ENCODE data around the gene SOX11. TPM values are rescaled to one million over a fixed set of nuclear protein-coding genes. Genes with fewer than 3 reads are reported as not detected.
"Not testable (repeated sequence)": the region's sequence is repeated elsewhere in the genome, so short reads cannot be mapped to it uniquely, and the experiment has no call there.

SOX11 gene
- total RNA-seq (under 1 TPM in 1 of 7 donors, not detected in 6; 0.03 TPM), polyA plus RNA-seq (under 1 TPM in 1 of 2 donors, not detected in 1; 0.01 TPM)
- long read RNA-seq, donor 1: 0 reads
- long read RNA-seq, donor 2, full-length matches to known transcripts: 50 of 50 reads
- long read RNA-seq, donor 2, partial matches to known transcripts: 0 of 50 reads
- long read RNA-seq, donor 2, other reads (novel, unspliced or antisense): 0 of 50 reads
- long read RNA-seq, donor 3: 0 reads

GRCh38 chr2:5691985-5692529 lies at the start of gene SOX11:
Gene SOX11, plus strand, starts transcription at chr2:5692384. Its CDS starts 338 bp downstream, at chr2:5692722.
- Histone ChIP-seq H3K27ac (no peak within 1 kb of the TSS), H3K4me1 (ENCODE audit: insufficient read depth) (peaks cover 7% of the 10 kb centered on the region)
- intact Hi-C loops (cut with DNase I): no loop called here

GRCh38 chr2:5652734-5653133 lies 39.5 kb upstream of the SOX11 start:
- H3K27ac ChIP-seq; DNase-seq; H3K4me3 ChIP-seq; intact Hi-C loops (cut with DNase I); H3K9me3 ChIP-seq; H3K36me3 ChIP-seq; H3K27me3 ChIP-seq; H3K4me1 ChIP-seq (ENCODE audit: insufficient read depth): not testable (repeated sequence)
- WGBS, 3 donors: 64 to 79% (median 67%) methylated on average over 2 of the region's 2 CpGs

More at GRCh38 chr2:5691985-5692529, at the start of gene SOX11:
- H3K27me3 ChIP-seq: no peaks in the 10 kb centered on the region
- no peak within 1 kb of the TSS for H3K4me3 ChIP-seq
- no peak for DNase-seq
- H3K36me3 ChIP-seq: no peaks in the 10 kb centered on the region
- no peak for TF ChIP-seq POLR2A (IDR thresholded peaks at IDR 0.05)
- TF ChIP-seq, protein P1, sequence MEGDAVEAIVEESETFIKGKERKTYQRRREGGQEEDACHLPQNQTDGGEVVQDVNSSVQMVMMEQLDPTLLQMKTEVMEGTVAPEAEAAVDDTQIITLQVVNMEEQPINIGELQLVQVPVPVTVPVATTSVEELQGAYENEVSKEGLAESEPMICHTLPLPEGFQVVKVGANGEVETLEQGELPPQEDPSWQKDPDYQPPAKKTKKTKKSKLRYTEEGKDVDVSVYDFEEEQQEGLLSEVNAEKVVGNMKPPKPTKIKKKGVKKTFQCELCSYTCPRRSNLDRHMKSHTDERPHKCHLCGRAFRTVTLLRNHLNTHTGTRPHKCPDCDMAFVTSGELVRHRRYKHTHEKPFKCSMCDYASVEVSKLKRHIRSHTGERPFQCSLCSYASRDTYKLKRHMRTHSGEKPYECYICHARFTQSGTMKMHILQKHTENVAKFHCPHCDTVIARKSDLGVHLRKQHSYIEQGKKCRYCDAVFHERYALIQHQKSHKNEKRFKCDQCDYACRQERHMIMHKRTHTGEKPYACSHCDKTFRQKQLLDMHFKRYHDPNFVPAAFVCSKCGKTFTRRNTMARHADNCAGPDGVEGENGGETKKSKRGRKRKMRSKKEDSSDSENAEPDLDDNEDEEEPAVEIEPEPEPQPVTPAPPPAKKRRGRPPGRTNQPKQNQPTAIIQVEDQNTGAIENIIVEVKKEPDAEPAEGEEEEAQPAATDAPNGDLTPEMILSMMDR (IDR thresholded peaks at IDR 0.05): no peak
- no peak for TF ChIP-seq EP300 (IDR thresholded peaks at IDR 0.05)
- WGBS, 3 donors: 1 to 7% (median 2%) methylated on average over 49 to 60 of the region's 60 CpGs
- H3K9me3 ChIP-seq: no peaks in the 10 kb centered on the region

GRCh38 chr2:5653756-5654155 lies 38.4 kb upstream of the SOX11 start:
- DNase-seq; H3K27me3 ChIP-seq; H3K36me3 ChIP-seq; H3K9me3 ChIP-seq; H3K4me1 ChIP-seq (ENCODE audit: insufficient read depth); H3K4me3 ChIP-seq; H3K27ac ChIP-seq; intact Hi-C loops (cut with DNase I): not testable (repeated sequence)
- WGBS, 3 donors: 88 to 90% (median 89%) methylated on average over 4 of the region's 4 CpGs

DNA sequence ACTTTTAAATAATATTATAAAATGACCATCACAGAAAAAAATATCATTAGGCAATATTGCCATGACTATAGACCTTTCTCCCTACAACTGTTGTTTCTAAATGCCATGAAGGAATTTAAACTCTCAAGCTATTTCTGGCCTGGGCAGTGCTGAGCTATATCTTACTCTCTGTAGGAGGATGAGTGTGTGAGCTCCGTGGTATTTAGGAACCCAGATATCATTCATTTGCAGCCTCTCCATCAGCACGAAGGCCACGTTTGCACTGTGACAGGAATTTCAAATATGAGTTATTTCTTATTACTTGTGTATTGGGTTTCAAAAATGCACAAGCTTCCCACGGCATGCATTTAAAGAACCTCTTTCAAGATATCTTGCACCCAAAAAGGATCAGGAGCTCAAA lies 35.0 kb upstream of the SOX11 start:
- no peaks in the 10 kb centered on the region for H3K36me3 ChIP-seq
- TF ChIP-seq, protein P1 (IDR thresholded peaks at IDR 0.05): no peak
- TF ChIP-seq POLR2A (IDR thresholded peaks at IDR 0.05): no peak
- no peak for TF ChIP-seq EP300 (IDR thresholded peaks at IDR 0.05)
- no peak for DNase-seq
- no peaks in the 10 kb centered on the region for H3K9me3 ChIP-seq
- no peak overlapping the region for H3K27ac ChIP-seq
- WGBS, 3 donors: 10 to 38% (median 16%) methylated on average over 4 of the region's 4 CpGs
- no peaks in the 10 kb centered on the region for H3K4me1 ChIP-seq (ENCODE audit: insufficient read depth)
- no peaks in the 10 kb centered on the region for H3K27me3 ChIP-seq
- no peak overlapping the region for H3K4me3 ChIP-seq
- intact Hi-C loops (cut with DNase I): no loop called here

- Histone ChIP-seq H3K4me1 (ENCODE audit: insufficient read depth) (no peaks in the 10 kb centered on the region), H3K27me3 (no peaks in the 10 kb centered on the region), H3K9me3 (no peaks in the 10 kb centered on the region), H3K27ac (no peak overlapping the region), H3K36me3 (no peaks in the 10 kb centered on the region), H3K4me3 (no peak overlapping the region)
- no peak for DNase-seq
- WGBS, 3 donors: 77 to 81% (median 80%) methylated on average over 3 of the region's 3 CpGs
- no peak for TF ChIP-seq POLR2A (IDR thresholded peaks at IDR 0.05)
- TF ChIP-seq, protein P1 (IDR thresholded peaks at IDR 0.05): no peak
- TF ChIP-seq EP300 (IDR thresholded peaks at IDR 0.05): no peak
- intact Hi-C loops (cut with DNase I): no loop called here
These were observed 31.6 kb upstream of the SOX11 start for GRCh38 chr2:5660591-5660990.

Data from ovary (tissue), 10 donors.